ENCODE data around the gene KHK.
"Not testable (repeated sequence)": the region's sequence is repeated elsewhere in the genome, so short reads cannot be mapped to it uniquely, and the experiment has no call there.

Gene KHK

GRCh38 chr2:27097341-27097740, 10.8 kb downstream of the KHK start:
- FAIRE-seq, result no peak

- no peak for FAIRE-seq
Observed at GRCh38 chr2:27099334-27099955, 12.9 kb downstream of the KHK start.

- FAIRE-seq, result no peak
Observed at GRCh38 chr2:27100036-27100435, 13.5 kb downstream of the KHK start.

DNA sequence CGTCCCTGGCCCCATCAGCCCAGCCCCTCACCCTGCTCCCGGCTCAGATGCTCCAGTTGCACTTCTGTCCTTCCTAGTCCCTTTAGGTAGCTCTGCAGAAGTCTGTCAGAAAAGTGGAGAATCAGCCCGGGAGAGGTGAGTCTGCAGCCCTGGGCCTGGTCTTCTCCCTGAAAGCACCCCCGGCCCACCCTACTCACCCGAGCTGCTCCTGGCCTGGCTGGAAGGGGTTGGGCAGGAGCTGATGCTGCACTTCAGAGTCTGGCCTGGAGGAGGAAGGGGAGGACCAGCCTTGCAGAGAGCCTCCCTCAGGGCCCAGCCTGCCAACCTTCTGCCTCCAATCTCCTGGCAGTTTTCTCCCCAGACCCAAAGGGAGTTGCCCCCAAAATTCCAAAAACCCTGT, 15.8 kb downstream of the KHK start:
- no peak for FAIRE-seq

DNA sequence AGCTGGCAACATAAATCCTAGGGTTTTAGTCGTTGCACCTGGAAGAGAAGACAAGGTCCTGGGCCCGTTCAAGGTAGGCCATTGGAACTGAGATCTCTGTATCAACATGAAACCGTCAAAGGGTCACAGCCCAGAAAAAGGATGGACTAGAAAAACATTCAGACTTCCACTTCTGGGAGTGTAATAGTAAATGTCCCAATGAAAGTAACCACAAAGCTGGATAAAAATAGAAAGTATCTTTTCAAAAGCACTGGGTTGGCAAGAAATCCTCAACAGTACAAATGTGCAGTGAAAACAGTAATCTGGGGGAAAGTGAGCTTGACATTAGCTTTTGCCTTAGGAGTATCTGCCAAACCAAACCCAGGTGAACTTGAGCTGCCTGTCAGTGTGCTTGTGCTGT, 19.4 kb downstream of the KHK start:
- no peak for FAIRE-seq

GRCh38 chr2:27108221-27108620, 21.6 kb downstream of the KHK start:
- no peak for FAIRE-seq

- FAIRE-seq, result no peak
Observed at GRCh38 chr2:27109083-27109482, 22.5 kb downstream of the KHK start.

DNA sequence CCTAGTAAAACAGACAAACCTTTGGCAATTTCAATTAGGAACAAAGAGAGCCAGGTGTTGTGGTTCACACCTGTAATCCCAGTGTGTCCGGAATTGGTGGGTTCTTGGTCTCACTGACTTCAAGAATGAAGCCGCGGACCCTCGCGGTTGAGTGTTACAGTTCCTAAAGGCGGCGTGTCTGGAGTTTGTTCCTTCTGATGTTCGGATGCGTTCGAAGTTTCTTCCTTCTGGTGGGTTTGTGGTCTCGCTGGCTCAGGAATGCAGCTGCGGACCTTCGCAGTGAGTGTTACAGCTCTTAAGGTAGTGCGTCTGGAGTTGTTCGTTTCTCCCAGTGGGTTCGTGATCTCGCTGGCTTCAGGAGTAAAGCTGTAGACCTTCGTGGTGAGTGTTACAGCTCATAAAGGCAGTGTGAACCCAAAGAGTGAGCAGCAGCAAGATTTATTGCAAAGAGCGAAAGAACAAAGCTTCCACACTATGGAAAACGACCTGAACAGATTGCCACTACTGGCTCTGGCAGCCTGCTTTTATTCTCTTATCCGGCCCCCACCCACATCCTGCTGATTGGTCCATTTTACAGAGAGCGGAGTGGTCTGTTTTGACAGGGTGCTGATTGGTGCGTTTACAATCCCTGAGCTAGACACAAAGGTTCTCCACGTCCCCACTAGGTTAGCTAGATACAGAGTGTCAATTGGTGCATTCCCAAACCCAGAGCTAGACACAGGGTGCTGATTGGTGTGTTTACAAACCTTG, 24.2 kb downstream of the KHK start:
- FAIRE-seq, result not testable (repeated sequence)

DNA sequence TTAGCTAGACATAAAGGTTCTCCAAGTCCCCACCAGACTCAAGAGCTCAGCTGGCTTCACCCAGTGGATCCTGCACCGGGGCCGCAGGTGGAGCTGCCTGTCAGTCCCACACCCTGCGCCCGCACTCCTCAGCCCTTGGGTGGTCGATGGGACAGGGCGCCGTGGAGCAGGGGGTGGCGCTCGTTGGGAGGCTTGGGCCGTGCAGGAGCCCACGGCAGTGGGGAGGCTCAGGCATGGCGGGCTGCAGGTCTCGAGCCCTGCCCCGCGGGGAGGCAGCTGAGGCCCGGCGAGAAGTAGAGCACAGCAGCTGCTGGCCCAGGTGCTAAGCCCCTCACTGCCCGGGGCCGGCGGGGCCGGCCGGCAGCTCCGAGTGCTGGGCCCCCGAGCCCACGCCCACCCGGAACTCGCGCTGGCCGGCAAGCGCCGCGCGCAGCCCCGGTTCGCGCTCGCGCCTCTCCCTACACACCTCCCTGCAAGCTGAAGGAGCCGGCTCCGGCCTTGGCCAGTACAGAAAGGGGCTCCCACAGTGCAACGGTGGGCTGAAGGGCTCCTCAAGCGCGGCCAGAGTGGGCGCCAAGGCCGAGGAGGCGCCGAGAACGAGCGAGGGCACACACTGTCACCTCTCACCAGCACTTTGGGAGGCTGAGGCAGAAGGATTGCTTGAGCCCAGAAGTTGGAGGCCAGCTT, 25.0 kb downstream of the KHK start:
- FAIRE-seq, result not testable (repeated sequence)

DNA sequence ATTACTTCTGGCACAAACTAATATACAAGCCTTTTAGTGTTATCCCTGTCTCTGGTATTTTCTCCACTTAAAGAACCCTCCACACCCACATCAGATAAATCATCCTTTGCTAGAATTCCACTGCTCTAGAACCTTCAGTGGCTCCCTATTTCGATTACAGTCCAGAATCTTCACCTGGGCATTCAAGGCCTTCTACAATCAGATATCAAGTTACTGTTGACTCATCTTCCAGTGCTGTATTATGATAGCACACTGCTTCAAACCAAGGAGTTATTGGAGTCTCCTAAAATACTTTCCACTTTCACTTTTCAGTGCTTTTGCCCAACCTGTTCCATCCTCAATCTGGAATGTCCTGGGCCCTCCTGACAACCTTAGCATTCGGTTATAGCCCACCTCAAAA, 28.9 kb downstream of the KHK start:
- FAIRE-seq, result no peak

GRCh38 chr2:27117995-27118524, 31.5 kb downstream of the KHK start:
- FAIRE-seq, result no peak

- FAIRE-seq, result no peak
Observed at GRCh38 chr2:27118525-27119329, 32.2 kb downstream of the KHK start, which contains the start of gene CGREF1. Gene CGREF1, minus strand, starts transcription at chr2:27119128. Its CDS starts 14,762 bp downstream, at chr2:27104366.

- not testable (repeated sequence) for FAIRE-seq
Observed at GRCh38 chr2:27119330-27119670, 32.7 kb downstream of the KHK start.

DNA sequence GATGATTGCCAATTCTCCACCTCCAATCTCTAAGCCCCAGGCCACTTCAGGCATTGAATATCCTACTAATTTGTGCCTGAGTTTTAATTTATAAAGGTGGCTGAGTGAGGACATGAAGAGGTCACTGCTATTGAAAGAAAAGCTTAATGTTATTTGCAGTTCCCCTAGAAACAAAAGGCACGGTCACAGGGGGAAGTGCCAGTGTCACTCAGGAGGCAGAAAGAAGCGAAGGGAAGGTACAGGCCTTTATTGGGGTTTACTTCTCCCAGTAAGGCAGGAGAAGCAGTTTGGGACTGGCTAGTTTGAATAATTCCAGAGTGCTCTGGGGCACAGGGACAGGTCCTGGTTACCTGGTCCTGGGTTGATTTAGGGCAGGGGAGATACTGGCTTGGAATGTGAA, 35.3 kb downstream of the KHK start:
- FAIRE-seq, result no peak

DNA sequence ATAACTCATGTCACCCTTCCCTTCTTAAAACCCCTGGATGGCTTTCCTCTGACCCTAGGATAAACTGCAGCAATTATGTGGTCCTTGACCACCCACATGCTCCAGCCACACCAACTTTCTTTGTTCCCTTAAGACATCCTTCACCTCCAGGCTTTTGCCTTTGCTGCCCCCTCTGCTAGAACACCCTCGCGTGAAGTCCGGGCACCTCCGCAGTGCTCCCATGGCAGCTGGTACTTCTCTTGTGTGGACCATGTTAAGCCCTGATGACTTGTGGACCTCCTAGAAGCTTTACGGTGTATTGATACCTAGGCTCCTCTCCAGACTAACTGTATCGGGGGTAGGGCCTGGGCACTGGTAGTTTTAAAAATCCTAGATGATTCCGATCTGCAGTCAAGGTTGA, 36.2 kb downstream of the KHK start:
- no peak for FAIRE-seq

GRCh38 chr2:27123302-27124150, 37.0 kb downstream of the KHK start, which contains the start of gene ABHD1:
Gene ABHD1, plus strand, starts transcription at chr2:27123815. Its CDS starts 134 bp downstream, at chr2:27123949.
- no peak for FAIRE-seq

DNA sequence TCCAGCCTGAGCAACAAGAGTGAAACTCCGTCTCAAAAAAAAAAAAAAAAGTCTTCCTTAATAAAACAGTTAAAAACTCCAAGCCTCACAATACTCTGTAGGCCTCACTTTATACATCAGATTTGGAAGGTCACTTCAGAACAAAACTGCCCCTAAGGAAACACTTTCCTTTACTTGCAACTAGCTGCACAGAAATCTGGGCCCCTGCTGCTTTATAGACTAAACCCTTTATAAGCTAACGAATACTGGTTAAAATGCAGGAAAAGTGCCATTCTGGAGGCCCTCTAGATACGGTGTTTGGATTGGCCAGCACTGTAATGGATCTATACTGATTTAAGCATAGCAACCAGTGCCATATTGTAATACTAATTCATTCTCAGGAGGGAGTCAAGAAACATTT, 38.5 kb downstream of the KHK start:
- FAIRE-seq, result no peak

GRCh38 chr2:27126252-27126710, 39.7 kb downstream of the KHK start:
- FAIRE-seq, result no peak

GRCh38 chr2:27127883-27128667, 41.5 kb downstream of the KHK start:
- FAIRE-seq, result no peak

DNA sequence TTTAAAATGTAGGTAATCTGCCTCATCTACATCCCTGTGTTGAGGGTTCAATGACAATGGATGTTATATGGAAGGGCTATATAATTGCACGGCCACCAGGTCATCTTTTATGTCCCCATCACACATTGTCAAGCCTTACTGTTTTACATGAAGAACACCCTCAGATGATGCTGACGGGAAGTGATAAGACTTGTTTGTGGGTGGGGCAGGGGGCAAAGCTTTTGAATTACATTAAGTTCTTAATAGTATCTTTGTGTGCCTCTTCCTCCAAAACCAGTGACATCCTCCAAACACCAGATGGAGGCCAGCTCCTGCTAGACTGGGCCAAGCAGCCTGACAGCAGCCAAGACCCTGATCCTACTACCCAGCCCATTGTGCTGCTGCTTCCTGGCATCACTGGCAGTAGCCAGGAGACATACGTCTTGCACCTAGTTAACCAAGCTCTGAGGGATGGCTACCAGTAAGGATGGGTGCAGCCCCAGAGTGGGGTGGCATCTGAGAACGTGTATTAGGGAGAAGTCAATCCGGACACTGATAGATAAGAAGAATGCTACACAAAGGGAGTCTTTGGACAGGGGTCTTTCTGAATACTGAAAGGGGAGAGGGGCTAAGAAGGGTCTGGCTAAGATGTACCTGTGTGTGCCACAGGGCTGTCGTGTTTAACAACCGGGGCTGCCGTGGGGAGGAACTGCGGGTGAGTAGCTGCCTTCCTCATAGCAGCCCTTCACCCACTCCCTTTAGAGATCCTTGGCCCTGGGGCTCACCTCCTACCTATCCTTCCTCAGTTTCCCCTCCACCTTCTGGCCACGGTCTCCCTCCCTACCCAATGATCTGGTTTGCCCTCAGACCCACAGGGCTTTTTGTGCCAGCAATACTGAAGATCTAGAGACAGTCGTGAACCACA, 42.3 kb downstream of the KHK start:
- no peak for FAIRE-seq

Data from A204.1 (cell line).